ENCODE measurements around the gene TOR1AIP1. TPM values are rescaled to one million over a fixed set of nuclear protein-coding genes. Genes with fewer than 3 reads are reported as not detected.

The TOR1AIP1 gene
- total RNA-seq, 1 donor from 2014 or later: 42.3 TPM

GRCh38 chr1:179921981-179922872 lies 40.1 kb downstream of the TOR1AIP1 start:
- H3K9me3 Mint-ChIP-seq: no peaks in the 10 kb centered on the region
- ATAC-seq (ENCODE audit: low read depth) (no peak), DNase-seq (no peak)
- TF ChIP-seq CTCF (IDR thresholded peaks at IDR 0.05): no peak
- peaks cover 38% of the 10 kb centered on the region for H3K36me3 Mint-ChIP-seq (ENCODE audit: low read depth)
- intact Hi-C loops (cut with micrococcal nuclease): no loop called here
- H3K27me3 Mint-ChIP-seq: no peaks in the 10 kb centered on the region
- ChIA-PET CTCF (no interaction called here), POLR2A (no interaction called here)
- no peak overlapping the region for H3K27ac Mint-ChIP-seq
- H3K4me3 Mint-ChIP-seq: no peak overlapping the region
- peaks cover 2% of the 10 kb centered on the region for H3K4me1 Mint-ChIP-seq

GRCh38 chr1:179923029-179923428 lies 40.9 kb downstream of the TOR1AIP1 start:
- CTCF ChIA-PET: no interaction called here
- POLR2A ChIA-PET: no interaction called here

GRCh38 chr1:179924268-179924667 lies 42.2 kb downstream of the TOR1AIP1 start:
- peaks cover 2% of the 10 kb centered on the region for H3K4me1 Mint-ChIP-seq
- no peak for TF ChIP-seq CTCF (IDR thresholded peaks at IDR 0.05)
- POLR2A ChIA-PET: interaction anchor here (1.4 kb wide), 1 partner anchor 27 kb away, joined by 3 read pairs; no protein-coding TSS in a partner anchor
- no peaks in the 10 kb centered on the region for H3K27me3 Mint-ChIP-seq
- ATAC-seq (ENCODE audit: low read depth) (no peak), DNase-seq (no peak)
- CTCF ChIA-PET: interaction anchor here (1.4 kb wide), 1 partner anchor 14 kb away, joined by 4 read pairs; no protein-coding TSS in a partner anchor
- H3K9me3 Mint-ChIP-seq: no peaks in the 10 kb centered on the region
- peaks cover 19% of the 10 kb centered on the region for H3K36me3 Mint-ChIP-seq (ENCODE audit: low read depth)
- no peak overlapping the region for H3K27ac Mint-ChIP-seq
- no peak overlapping the region for H3K4me3 Mint-ChIP-seq
- intact Hi-C loops (cut with micrococcal nuclease): no loop called here

More at GRCh38 chr1:179923029-179923428, 40.9 kb downstream of the TOR1AIP1 start:
- peaks cover 2% of the 10 kb centered on the region for H3K4me1 Mint-ChIP-seq
- DNase-seq: no peak
- TF ChIP-seq CTCF (IDR thresholded peaks at IDR 0.05): no peak
- ATAC-seq (ENCODE audit: low read depth): no peak
- no peaks in the 10 kb centered on the region for H3K27me3 Mint-ChIP-seq
- H3K9me3 Mint-ChIP-seq: no peaks in the 10 kb centered on the region
- H3K27ac Mint-ChIP-seq: no peak overlapping the region
- H3K36me3 Mint-ChIP-seq (ENCODE audit: low read depth): peaks cover 30% of the 10 kb centered on the region
- intact Hi-C loops (cut with micrococcal nuclease): no loop called here
- no peak overlapping the region for H3K4me3 Mint-ChIP-seq

GRCh38 chr1:179925302-179925701 lies 43.2 kb downstream of the TOR1AIP1 start:
- ATAC-seq (ENCODE audit: low read depth): no peak
- Mint-ChIP-seq H3K4me1 (peaks cover 2% of the 10 kb centered on the region), H3K36me3 (ENCODE audit: low read depth) (peaks cover 11% of the 10 kb centered on the region), H3K9me3 (no peaks in the 10 kb centered on the region), H3K27ac (no peak overlapping the region), H3K4me3 (no peak overlapping the region), H3K27me3 (no peaks in the 10 kb centered on the region)
- intact Hi-C loops (cut with micrococcal nuclease): loop anchor here (5.0 kb wide), 1 partner anchor 437 kb away; no protein-coding TSS in a partner anchor
- no peak for TF ChIP-seq CTCF (IDR thresholded peaks at IDR 0.05)
- CTCF ChIA-PET: interaction anchor here (0.6 kb wide), 1 partner anchor 641 kb away, joined by 3 read pairs; no protein-coding TSS in a partner anchor
- POLR2A ChIA-PET: interaction anchor here (1.4 kb wide), 1 partner anchor 26 kb away, joined by 3 read pairs; no protein-coding TSS in a partner anchor
- DNase-seq: no peak

Data from activated B cell treated with CpG ODN at 0.5 μM for 24 hours (primary cell).